ENCODE measurements around the gene KCNQ4.

The KCNQ4 gene

DNA sequence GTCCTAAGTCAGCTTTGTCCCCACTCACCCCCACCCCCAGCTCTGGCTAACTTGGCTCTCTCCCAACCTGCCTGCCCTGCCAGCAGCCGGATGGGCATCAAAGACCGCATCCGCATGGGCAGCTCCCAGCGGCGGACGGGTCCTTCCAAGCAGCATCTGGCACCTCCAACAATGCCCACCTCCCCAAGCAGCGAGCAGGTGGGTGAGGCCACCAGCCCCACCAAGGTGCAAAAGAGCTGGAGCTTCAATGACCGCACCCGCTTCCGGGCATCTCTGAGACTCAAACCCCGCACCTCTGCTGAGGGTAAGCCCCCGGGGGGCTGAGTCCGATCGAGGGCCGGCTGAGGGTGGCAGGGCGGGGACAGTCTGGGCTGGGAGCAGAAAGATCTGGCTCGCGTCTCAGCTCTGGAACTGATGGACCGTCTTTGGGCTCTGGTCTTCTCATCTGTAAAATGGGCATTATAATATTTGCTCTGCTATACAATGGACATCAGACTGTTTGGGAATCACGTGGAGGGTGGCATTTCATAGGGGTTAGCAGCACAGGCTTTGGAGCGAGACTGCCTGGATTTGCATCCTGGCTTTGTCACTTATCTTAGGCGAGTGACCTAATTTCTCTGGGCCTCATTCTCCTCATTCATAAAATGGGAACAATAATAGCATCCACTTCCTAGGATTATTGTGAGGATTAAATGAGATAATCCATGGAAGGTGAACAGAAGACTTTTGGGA is 47.6 kb downstream of the KCNQ4 start:
- DNase-seq (ENCODE audit: extremely low spot score) = no peak
- TF ChIP-seq NFRKB (IDR thresholded peaks at IDR 0.05) (no peak), ELF4 (IDR thresholded peaks at IDR 0.05) (no peak), SP1 (IDR thresholded peaks at IDR 0.05) (no peak), FOXK2 (IDR thresholded peaks at IDR 0.05) (no peak), SUZ12 (IDR thresholded peaks at IDR 0.05) (no peak), ARNT (IDR thresholded peaks at IDR 0.05) (no peak), BHLHE40 (IDR thresholded peaks at IDR 0.05; ENCODE audit: borderline replicate concordance) (no peak), ZNF384 (IDR thresholded peaks at IDR 0.05) (no peak), LEF1 (IDR thresholded peaks at IDR 0.05; ENCODE audit: borderline replicate concordance) (no peak)
- TF ChIP-seq, protein P1, sequence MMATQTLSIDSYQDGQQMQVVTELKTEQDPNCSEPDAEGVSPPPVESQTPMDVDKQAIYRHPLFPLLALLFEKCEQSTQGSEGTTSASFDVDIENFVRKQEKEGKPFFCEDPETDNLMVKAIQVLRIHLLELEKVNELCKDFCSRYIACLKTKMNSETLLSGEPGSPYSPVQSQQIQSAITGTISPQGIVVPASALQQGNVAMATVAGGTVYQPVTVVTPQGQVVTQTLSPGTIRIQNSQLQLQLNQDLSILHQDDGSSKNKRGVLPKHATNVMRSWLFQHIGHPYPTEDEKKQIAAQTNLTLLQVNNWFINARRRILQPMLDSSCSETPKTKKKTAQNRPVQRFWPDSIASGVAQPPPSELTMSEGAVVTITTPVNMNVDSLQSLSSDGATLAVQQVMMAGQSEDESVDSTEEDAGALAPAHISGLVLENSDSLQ (IDR thresholded peaks at IDR 0.05) = no peak
- POLR2A ChIA-PET = no interaction called here
- CTCF ChIA-PET = interaction anchor here (0.6 to 1.0 kb wide), 2 partner anchors 40 to 180 kb away, joined by 3 read pairs; no protein-coding TSS in a partner anchor

GRCh38 chr1:40833979-40834378 is 50.4 kb downstream of the KCNQ4 start:
- DNase-seq (ENCODE audit: extremely low spot score) = no peak
- ChIA-PET POLR2A (no interaction called here), CTCF (no interaction called here)
- no peak for TF ChIP-seq SP1 (IDR thresholded peaks at IDR 0.05)
- no peak for TF ChIP-seq ZNF384 (IDR thresholded peaks at IDR 0.05)

GRCh38 chr1:40834968-40835545 is 51.5 kb downstream of the KCNQ4 start:
- CTCF ChIA-PET = interaction anchor here (0.6 kb wide), 1 partner anchor 10 kb away, joined by 4 read pairs; no protein-coding TSS in a partner anchor
- POLR2A ChIA-PET = no interaction called here
- no peak for TF ChIP-seq SP1 (IDR thresholded peaks at IDR 0.05)
- no peak for TF ChIP-seq L3MBTL2 (conservative IDR thresholded peaks at IDR 0.05)
- TF ChIP-seq ARNT (IDR thresholded peaks at IDR 0.05) = no peak
- TF ChIP-seq FOXK2 (IDR thresholded peaks at IDR 0.05) = no peak
- no peak for TF ChIP-seq TARDBP (IDR thresholded peaks at IDR 0.05)
- TF ChIP-seq, protein P1 (IDR thresholded peaks at IDR 0.05) = no peak
- no peak for TF ChIP-seq NFRKB (IDR thresholded peaks at IDR 0.05)
- TF ChIP-seq LEF1 (IDR thresholded peaks at IDR 0.05; ENCODE audit: borderline replicate concordance) = no peak
- no peak for TF ChIP-seq FOXM1 (IDR thresholded peaks at IDR 0.05; ENCODE audit: borderline replicate concordance)
- TF ChIP-seq ZNF384 (IDR thresholded peaks at IDR 0.05) = no peak
- no peak for TF ChIP-seq BHLHE40 (IDR thresholded peaks at IDR 0.05; ENCODE audit: borderline replicate concordance)
- no peak for TF ChIP-seq HDGF (IDR thresholded peaks at IDR 0.05; ENCODE audit: borderline replicate concordance)
- TF ChIP-seq SUZ12 (IDR thresholded peaks at IDR 0.05) = no peak
- TF ChIP-seq CTBP1 (IDR thresholded peaks at IDR 0.05; ENCODE audit: borderline replicate concordance) = no peak
- no peak for TF ChIP-seq FOXA1 (IDR thresholded peaks at IDR 0.05)
- no peak for TF ChIP-seq ELF4 (IDR thresholded peaks at IDR 0.05)
- no peak for DNase-seq (ENCODE audit: extremely low spot score)

- CTCF ChIA-PET = no interaction called here
- no peak for TF ChIP-seq SP1 (IDR thresholded peaks at IDR 0.05)
Observed at GRCh38 chr1:40836283-40836682, 52.7 kb downstream of the KCNQ4 start.

DNA sequence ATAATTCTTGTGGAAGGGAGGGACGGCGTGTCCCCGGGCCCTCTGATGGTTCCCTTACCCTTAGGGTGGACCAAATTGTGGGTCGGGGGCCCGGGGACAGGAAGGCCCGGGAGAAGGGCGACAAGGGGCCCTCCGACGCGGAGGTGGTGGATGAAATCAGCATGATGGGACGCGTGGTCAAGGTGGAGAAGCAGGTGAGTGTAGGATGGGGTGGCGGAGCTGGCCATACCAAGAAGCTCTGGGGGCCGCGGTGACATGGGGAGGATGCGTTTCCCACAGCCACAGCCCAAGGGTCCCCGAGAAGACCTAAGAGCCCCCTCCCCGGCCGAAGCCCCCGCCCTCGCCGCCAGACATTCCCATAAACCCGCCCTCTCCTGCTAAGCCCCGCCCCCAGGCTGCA is 54.0 kb downstream of the KCNQ4 start:
- CTCF ChIA-PET = no interaction called here
- DNase-seq (ENCODE audit: extremely low spot score) = no peak
- no peak for TF ChIP-seq SP1 (IDR thresholded peaks at IDR 0.05)
- no peak for TF ChIP-seq FOXM1 (IDR thresholded peaks at IDR 0.05; ENCODE audit: borderline replicate concordance)
- no peak for TF ChIP-seq ARNT (IDR thresholded peaks at IDR 0.05)
- TF ChIP-seq FOXK2 (IDR thresholded peaks at IDR 0.05) = no peak
- no peak for TF ChIP-seq NFRKB (IDR thresholded peaks at IDR 0.05)
- no peak for TF ChIP-seq L3MBTL2 (conservative IDR thresholded peaks at IDR 0.05)
- no peak for TF ChIP-seq BHLHE40 (IDR thresholded peaks at IDR 0.05; ENCODE audit: borderline replicate concordance)
- TF ChIP-seq SUZ12 (IDR thresholded peaks at IDR 0.05) = no peak
- no peak for TF ChIP-seq HDGF (IDR thresholded peaks at IDR 0.05; ENCODE audit: borderline replicate concordance)
- POLR2A ChIA-PET = interaction anchor here (0.7 kb wide), 1 partner anchor 146 kb away, joined by 3 read pairs; the partner anchor contains the start of gene NFYC

More at GRCh38 chr1:40836283-40836682, 52.7 kb downstream of the KCNQ4 start:
- DNase-seq (ENCODE audit: extremely low spot score) = no peak
- POLR2A ChIA-PET = no interaction called here

GRCh38 chr1:40838045-40838979 is 54.7 kb downstream of the KCNQ4 start:
- no peak for DNase-seq (ENCODE audit: extremely low spot score)
- ChIA-PET CTCF (no interaction called here), POLR2A (interaction anchor here (0.7 kb wide), 1 partner anchor 147 kb away, joined by 3 read pairs; the partner anchor contains the start of gene NFYC)
- no peak for TF ChIP-seq ELF4 (IDR thresholded peaks at IDR 0.05)
- no peak for TF ChIP-seq HDGF (IDR thresholded peaks at IDR 0.05; ENCODE audit: borderline replicate concordance)
- TF ChIP-seq L3MBTL2 (conservative IDR thresholded peaks at IDR 0.05) = no peak
- TF ChIP-seq, protein P1 (IDR thresholded peaks at IDR 0.05) = no peak
- no peak for TF ChIP-seq TARDBP (IDR thresholded peaks at IDR 0.05)
- no peak for TF ChIP-seq SP1 (IDR thresholded peaks at IDR 0.05)
- no peak for TF ChIP-seq LEF1 (IDR thresholded peaks at IDR 0.05; ENCODE audit: borderline replicate concordance)
- no peak for TF ChIP-seq FOXK2 (IDR thresholded peaks at IDR 0.05)
- TF ChIP-seq CTBP1 (IDR thresholded peaks at IDR 0.05; ENCODE audit: borderline replicate concordance) = no peak
- TF ChIP-seq FOXM1 (IDR thresholded peaks at IDR 0.05; ENCODE audit: borderline replicate concordance) = no peak
- no peak for TF ChIP-seq NFRKB (IDR thresholded peaks at IDR 0.05)
- TF ChIP-seq ZNF384 (IDR thresholded peaks at IDR 0.05) = no peak
- TF ChIP-seq SUZ12 (IDR thresholded peaks at IDR 0.05) = no peak
- no peak for TF ChIP-seq FOXA1 (IDR thresholded peaks at IDR 0.05)
- TF ChIP-seq ARNT (IDR thresholded peaks at IDR 0.05) = no peak
- TF ChIP-seq BHLHE40 (IDR thresholded peaks at IDR 0.05; ENCODE audit: borderline replicate concordance) = no peak

All from HEK293T (cell line).